NCI-H345 (cell line): ENCODE measurements around the gene ARMH1.

Experiments used
- DNase-seq: peaks from one replicate; lab custom pipeline; 2025; lab: John Stamatoyannopoulos, UW

Gene ARMH1

GRCh38 chr1:44674113-44675000 is at the start of gene ARMH1, which contains the start of gene TMEM53:
TSS of gene ARMH1 (plus strand) at chr1:44674714. CDS start at chr1:44689698, 14,984 bp downstream.
TSS of gene TMEM53 (minus strand) at chr1:44674481. CDS start at chr1:44674391, 90 bp downstream.
- peak; percentile 99 for DNase-seq

GRCh38 chr1:44625348-44625747 is 49.2 kb upstream of the ARMH1 start:
- DNase-seq: no peak

- no peak for DNase-seq
Observed at GRCh38 chr1:44628962-44629756, 45.4 kb upstream of the ARMH1 start.

- DNase-seq: no peak
Observed at GRCh38 chr1:44630116-44630515, 44.4 kb upstream of the ARMH1 start.

- no peak for DNase-seq
Observed at GRCh38 chr1:44631333-44631646, 43.2 kb upstream of the ARMH1 start.

- peak; percentile 85 for DNase-seq
Observed at GRCh38 chr1:44631647-44632539, 42.6 kb upstream of the ARMH1 start.

- no peak for DNase-seq
Observed at GRCh38 chr1:44632598-44632997, 41.9 kb upstream of the ARMH1 start.

GRCh38 chr1:44634606-44635189 is 39.8 kb upstream of the ARMH1 start:
- no peak for DNase-seq

- no peak for DNase-seq
Observed at GRCh38 chr1:44635439-44635838, 39.1 kb upstream of the ARMH1 start.

- DNase-seq: no peak
Observed at GRCh38 chr1:44636083-44636687, 38.3 kb upstream of the ARMH1 start.

- no peak for DNase-seq
Observed at GRCh38 chr1:44636688-44637598, 37.6 kb upstream of the ARMH1 start.

- DNase-seq: no peak
Observed at GRCh38 chr1:44637702-44638411, 36.7 kb upstream of the ARMH1 start.

GRCh38 chr1:44640200-44640853 is 34.2 kb upstream of the ARMH1 start:
- no peak for DNase-seq

GRCh38 chr1:44641126-44642102 is 33.1 kb upstream of the ARMH1 start:
- DNase-seq: no peak

GRCh38 chr1:44642255-44642654 is 32.3 kb upstream of the ARMH1 start:
- no peak for DNase-seq

GRCh38 chr1:44642925-44643324 is 31.6 kb upstream of the ARMH1 start:
- no peak for DNase-seq

- DNase-seq: no peak
Observed at GRCh38 chr1:44643721-44644334, 30.7 kb upstream of the ARMH1 start.
